PFSK-1 (cell line): ENCODE data around the gene EFCAB10.

ENCODE experiments used
- FOXP2 ChIP-seq: optimal IDR thresholded peaks from 2 replicates; pipeline ENCODE3; 2011; ENCODE audit warnings: borderline replicate concordance, control low read depth, inconsistent platforms; ENCODE audit not compliant: insufficient read depth; ENCODE audit errors: extremely low read length, extremely low read depth
- POLR2AphosphoS5 ChIP-seq: IDR thresholded peaks from 2 replicates; pipeline ENCODE4 v1.6.1; 2012; ENCODE audit warnings: low read depth, mild to moderate bottlenecking, control low read depth, low read length, moderate library complexity
- REST ChIP-seq, 2 experiments: IDR thresholded peaks; 2 replicates each; pipeline versions ENCODE4 v1.6.1 to v1.8.0; 2011 to 2012; ENCODE audit warnings: low read depth in 2 of 2, low read length in 2 of 2, control low read depth in 1 of 2, inconsistent platforms in 1 of 2, mild to moderate bottlenecking in 1 of 2, moderate library complexity in 1 of 2; ENCODE audit not compliant: insufficient read depth in 1 of 2
- SIN3A ChIP-seq: IDR thresholded peaks from 2 replicates; pipeline ENCODE4 v1.6.1; 2012; ENCODE audit warnings: mild to moderate bottlenecking, low read length, moderate library complexity, borderline replicate concordance; ENCODE audit not compliant: insufficient read depth
- TAF1 ChIP-seq: IDR thresholded peaks from 2 replicates; pipeline ENCODE4 v1.6.1; 2012; ENCODE audit warnings: low read length, control low read depth, borderline replicate concordance; ENCODE audit not compliant: insufficient read depth

Gene EFCAB10

GRCh38 chr7:105565190-105565589 lies 16.1 kb downstream of the EFCAB10 start:
- TF ChIP-seq SIN3A (no peak), TAF1 (no peak), FOXP2 (no peak), REST (IDR thresholded peaks at IDR 0.05; ENCODE audit: insufficient read depth in 1 of 2, low read depth in 2 of 2, low read length in 2 of 2) (no peak), POLR2AphosphoS5 (no peak)

GRCh38 chr7:105559926-105560325 lies 21.4 kb downstream of the EFCAB10 start:
- no peak for TF ChIP-seq TAF1
- no peak for TF ChIP-seq FOXP2
- no peak for TF ChIP-seq POLR2AphosphoS5
- TF ChIP-seq REST (IDR thresholded peaks at IDR 0.05; ENCODE audit: insufficient read depth in 1 of 2, low read depth in 2 of 2, low read length in 2 of 2): no peak
- no peak for TF ChIP-seq SIN3A

- TF ChIP-seq POLR2AphosphoS5: no peak
- TF ChIP-seq REST (IDR thresholded peaks at IDR 0.05; ENCODE audit: insufficient read depth in 1 of 2, low read depth in 2 of 2, low read length in 2 of 2): no peak
- no peak for TF ChIP-seq FOXP2
- no peak for TF ChIP-seq SIN3A
- no peak for TF ChIP-seq TAF1
Observed at GRCh38 chr7:105538339-105538738, 43.0 kb downstream of the EFCAB10 start.

- TF ChIP-seq REST (IDR thresholded peaks at IDR 0.05; ENCODE audit: insufficient read depth in 1 of 2, low read depth in 2 of 2, low read length in 2 of 2) (no peak), FOXP2 (no peak), POLR2AphosphoS5 (no peak), SIN3A (no peak), TAF1 (no peak)
Observed at GRCh38 chr7:105532709-105533460, 48.4 kb downstream of the EFCAB10 start.
